A549 (cell line): ENCODE data around the gene SLC22A23. TPM values are rescaled to one million over a fixed set of nuclear protein-coding genes. Genes with fewer than 3 reads are reported as not detected.

Experiments used
- ATAC-seq, 2 experiments: fragments of 200-7000 bp in 1 of 2; fragments of >200 bp in 1 of 2; cut with Nextera tagmentation in 1 of 2; cut with Tn5 transposase in 1 of 2; 3 replicates each; pipeline versions ENCODE4 v1.8.0 to v1.9.1; 2018 to 2020; ENCODE audit warnings: mild to moderate bottlenecking in 1 of 2, moderate library complexity in 1 of 2
- CTCF ChIA-PET: fragments of 300-600 bp; sonication (Branson Sonifier 250); formaldehyde crosslinking; extraction: SDS; loops from one replicate; lab custom pipeline; 2021; ENCODE audit warnings: antibody characterized with exemption, inconsistent platforms; lab: Yijun Ruan, JAX
- POLR2A ChIA-PET: fragments of 350-600 bp; formaldehyde crosslinking; extraction: SDS; loops from one replicate; lab custom pipeline; 2021; ENCODE audit warnings: antibody characterized with exemption, inconsistent platforms; lab: Yijun Ruan, JAX
- DNase-seq, 2 experiments: peaks; one replicate each; pipeline versions ENCODE4 v3.0.0 to v3.0.0-alpha.2; 2011 to 2016; ENCODE audit warnings: low read depth in 1 of 2, low spot score in 1 of 2
- FAIRE-seq: peaks from 2 replicates; lab custom pipeline; 2011; peaks lifted over from hg19 to GRCh38; lab: Jason Lieb, UNC
- H3K27ac ChIP-seq, 2 experiments: fragments of >200 bp; sonication (Bioruptor Twin); formaldehyde crosslinking; 3 replicates each; pipeline ENCODE4 v1.5.1; 2016 to 2017
- H3K4me1 ChIP-seq: fragments of >200 bp; sonication (Bioruptor Twin); formaldehyde crosslinking; 3 replicates; pipeline ENCODE4 v1.6.1; 2016
- H3K4me2 ChIP-seq: fragments of >200 bp; sonication (Bioruptor Twin); formaldehyde crosslinking; 3 replicates; pipeline ENCODE4 v1.6.1; 2016
- H3K4me3 ChIP-seq: fragments of >200 bp; sonication (Bioruptor Twin); formaldehyde crosslinking; 3 replicates; pipeline ENCODE4 v1.5.1; 2016
- H3K9me3 ChIP-seq: fragments of >200 bp; sonication (Bioruptor Twin); formaldehyde crosslinking; 3 replicates; pipeline ENCODE4 v1.6.1; 2016
- BHLHE40 ChIP-seq: IDR thresholded peaks from 2 replicates; pipeline ENCODE4 v1.6.1; 2012; ENCODE audit warnings: low read depth, low read length, inconsistent platforms
- CHD4 ChIP-seq: fragments of 200-600 bp; sonication (generic); IDR thresholded peaks from 2 replicates; pipeline ENCODE4 v1.6.1; 2016; ENCODE audit warnings: antibody characterized with exemption, mild to moderate bottlenecking, borderline replicate concordance
- EHMT2 ChIP-seq: fragments of 200-600 bp; sonication (generic); IDR thresholded peaks from 2 replicates; pipeline ENCODE4 v1.6.1; 2016; ENCODE audit warnings: antibody characterized with exemption, low read depth, mild to moderate bottlenecking, moderate library complexity
- FOXS1 ChIP-seq: fragments of 250-450 bp; sonication (Bioruptor Pico); IDR thresholded peaks from 2 replicates; pipeline ENCODE4 v1.5.0; 2020; ENCODE audit warnings: mild to moderate bottlenecking, moderate library complexity
- HES2 ChIP-seq: fragments of >200 bp; sonication (Bioruptor Twin); formaldehyde crosslinking; IDR thresholded peaks from 2 replicates; pipeline ENCODE4 v1.6.1; 2016
- HEYL ChIP-seq: fragments of 250-450 bp; sonication (Bioruptor Pico); IDR thresholded peaks from 2 replicates; pipeline ENCODE4 v1.8.0; 2021; ENCODE audit warnings: mild to moderate bottlenecking, moderate library complexity
- MAZ ChIP-seq: fragments of 150-350 bp; IDR thresholded peaks from 2 replicates; pipeline ENCODE4 v1.6.1; 2014; ENCODE audit warnings: antibody characterized with exemption, low read depth, low read length, borderline replicate concordance
- NPAS2 ChIP-seq: fragments of 250-450 bp; sonication (Bioruptor Pico); IDR thresholded peaks from 2 replicates; pipeline ENCODE4 v1.8.0; 2022; ENCODE audit warnings: mild to moderate bottlenecking, moderate library complexity, borderline replicate concordance
- PHF8 ChIP-seq: fragments of 200-600 bp; sonication (generic); IDR thresholded peaks from 2 replicates; pipeline ENCODE4 v1.6.1; 2016; ENCODE audit warnings: low read depth, mild to moderate bottlenecking, antibody characterized with exemption, moderate library complexity, borderline replicate concordance
- RARB ChIP-seq: fragments of 250-450 bp; sonication (Bioruptor Pico); IDR thresholded peaks from 2 replicates; pipeline ENCODE4 v1.8.0; 2021; ENCODE audit warnings: mild to moderate bottlenecking, moderate library complexity
- RNF2 ChIP-seq: fragments of 200-600 bp; sonication (generic); IDR thresholded peaks from 2 replicates; pipeline ENCODE4 v1.6.1; 2016; ENCODE audit warnings: low read depth, mild to moderate bottlenecking, antibody characterized with exemption, moderate library complexity, borderline replicate concordance
- SMC3 ChIP-seq: fragments of >200 bp; sonication (Bioruptor Twin); formaldehyde crosslinking; IDR thresholded peaks from 3 replicates; pipeline ENCODE4 v1.6.1; 2018; ENCODE audit warnings: inconsistent platforms
- ZC3H11A ChIP-seq: fragments of 450-650 bp; IDR thresholded peaks from 2 replicates; pipeline ENCODE4 v1.6.1; 2014; ENCODE audit warnings: antibody characterized with exemption, mild to moderate bottlenecking
- ZFP36 ChIP-seq: fragments of 450-650 bp; IDR thresholded peaks from 2 replicates; pipeline ENCODE4 v1.6.1; 2014; ENCODE audit warnings: borderline replicate concordance; ENCODE audit not compliant: partially characterized antibody
- WGBS: methylation state at CpG from one replicate; pipeline ENCODE4 v1.1.6; 2017; ENCODE audit errors: missing lambda C conversion rate; 5-methylcytosine and 5-hydroxymethylcytosine counted together
- polyA plus RNA-seq, 4 experiments: library from polyadenylated mRNA; depleted of rRNA in 3 of 4; stranded (reverse); fragments of >200 nt; fragmentation: RNase III in 1 of 4; extraction: RNeasy Plus Mini Kit Qiagen cat#74134 plus additional on column Dnase treatment in 1 of 4; gene quantifications; 2 replicates in 3 of 4; 3 replicates in 1 of 4; pipeline ENCODE4 v1.2.3, GENCODE V29; 2011 to 2017
- TF ChIP-seq, protein P1 (sequence below): IDR thresholded peaks from 2 replicates; pipeline ENCODE4 v1.6.1; 2012; ENCODE audit warnings: low read depth, borderline replicate concordance
- TF ChIP-seq, protein P2 (sequence below): fragments of 200-600 bp; sonication (generic); IDR thresholded peaks from 2 replicates; pipeline ENCODE4 v1.6.1; 2016; ENCODE audit warnings: antibody characterized with exemption, mild to moderate bottlenecking, moderate library complexity

SLC22A23 gene
- polyA plus RNA-seq, 2 of the 4 experiments (the other 2 are of a cell fraction): 4.4 to 6.2 TPM

DNA sequence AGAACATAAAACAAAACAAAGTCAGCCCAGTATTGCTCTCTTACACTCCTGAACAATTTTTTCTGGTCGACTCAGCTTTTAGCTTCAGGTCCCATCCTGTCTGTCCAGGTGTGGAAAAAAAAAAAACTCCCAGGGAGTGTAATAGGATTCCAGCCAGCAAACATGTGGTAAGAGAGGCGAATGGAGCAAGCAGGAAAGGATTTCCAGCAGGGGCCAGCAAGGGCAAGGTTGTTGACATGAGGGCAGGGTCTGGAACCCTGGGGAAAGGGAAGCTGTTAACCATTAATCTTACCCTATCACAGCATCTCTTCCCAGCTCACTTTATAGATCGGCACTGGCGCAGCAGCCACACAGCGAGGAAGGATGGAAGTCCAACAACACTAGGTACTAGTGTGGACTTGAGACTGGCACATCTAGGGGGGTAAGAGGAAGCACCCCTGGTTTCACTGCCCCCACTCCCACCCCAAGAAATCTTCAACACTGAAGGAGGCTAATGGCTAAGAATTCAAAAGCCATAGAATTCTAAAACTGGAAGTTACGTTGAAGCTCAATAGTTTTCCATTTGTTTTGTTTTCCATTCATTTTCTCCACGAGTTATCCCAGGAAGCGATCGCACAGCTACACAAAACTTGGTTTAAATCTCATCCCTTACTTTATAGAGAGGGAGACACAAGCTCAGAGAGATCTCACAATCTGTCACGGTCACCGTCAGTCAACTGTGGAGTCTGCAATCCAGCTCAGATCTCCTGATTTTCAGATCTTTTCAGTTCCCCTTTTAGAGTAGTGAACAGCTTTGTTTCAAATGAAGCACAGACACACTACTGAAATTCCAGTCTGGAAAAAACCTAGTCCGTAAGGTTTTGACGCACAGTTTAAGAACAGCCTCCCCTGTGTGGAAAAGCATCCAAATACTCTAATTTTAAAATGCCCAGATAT is 53.3 kb downstream of the SLC22A23 start (continued):
- TF ChIP-seq HES2: 0 out of 2 replicates have a peak, but pooled peaks have one; percentile 29
- TF ChIP-seq NPAS2 (CRISPR knock-in tag): no peak
- no peak for TF ChIP-seq HEYL (CRISPR knock-in tag)
- TF ChIP-seq PHF8: no peak
- TF ChIP-seq ZC3H11A: no peak
- no peak for TF ChIP-seq EHMT2

DNA sequence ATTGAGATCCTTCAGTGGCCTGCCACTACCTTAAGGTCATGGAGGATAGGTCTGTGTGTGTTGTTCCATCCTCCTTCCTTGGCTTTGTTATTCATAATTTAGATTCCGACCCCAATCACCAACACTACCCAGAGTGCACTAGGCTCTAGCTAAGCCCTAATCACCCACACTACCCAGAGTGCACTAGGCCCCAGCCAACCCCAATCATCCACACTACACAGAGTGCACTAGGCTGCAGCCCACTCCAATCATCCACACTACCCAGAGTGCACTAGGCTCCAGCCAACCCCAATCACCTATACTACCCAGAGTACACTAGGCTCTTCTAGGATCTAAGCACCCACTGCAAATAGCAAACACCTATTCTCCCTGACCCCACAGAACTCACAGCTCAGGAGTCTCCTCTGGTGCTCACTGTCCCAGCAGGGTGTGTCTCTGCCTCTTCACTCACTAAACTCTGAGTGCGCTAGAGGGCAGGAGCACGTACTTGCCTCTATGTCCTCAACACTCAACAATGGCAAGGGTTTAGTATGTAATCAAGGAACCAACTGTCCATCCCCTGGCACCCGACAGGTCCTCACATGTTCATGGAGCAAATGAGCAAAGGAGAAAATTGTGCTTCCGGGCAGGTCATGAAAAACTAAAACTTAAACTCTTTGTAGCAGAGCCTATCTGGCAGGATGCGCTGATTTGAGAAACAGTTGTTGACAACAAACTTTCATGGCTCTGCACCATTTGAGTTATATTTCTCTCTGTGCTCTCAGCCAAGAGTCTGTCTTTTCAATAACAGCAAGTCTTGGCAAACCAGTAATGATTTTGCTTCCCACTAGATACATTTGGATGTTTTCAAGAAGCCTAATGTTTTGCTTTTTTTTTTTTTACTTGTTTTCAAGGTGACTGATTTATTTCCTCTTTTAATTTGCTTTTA is 54.3 kb downstream of the SLC22A23 start:
- no peak overlapping the region for H3K4me3 ChIP-seq
- H3K4me1 ChIP-seq: peaks cover 94% of the 10 kb centered on the region
- peak overlapping the region; percentile 60 to 80 for H3K27ac ChIP-seq
- H3K4me2 ChIP-seq: peak overlapping the region; percentile 78
- no peaks in the 10 kb centered on the region for H3K9me3 ChIP-seq
- CTCF ChIA-PET: interaction anchor here (0.8 to 1.3 kb wide), 5 partner anchors 8 to 81 kb away, joined by 3 to 5 read pairs (median 3); partner anchors contain the start of gene SLC22A23
- TF ChIP-seq CHD4 (no peak), ZFP36 (no peak), FOXS1 (no peak)
- TF ChIP-seq, protein P1, sequence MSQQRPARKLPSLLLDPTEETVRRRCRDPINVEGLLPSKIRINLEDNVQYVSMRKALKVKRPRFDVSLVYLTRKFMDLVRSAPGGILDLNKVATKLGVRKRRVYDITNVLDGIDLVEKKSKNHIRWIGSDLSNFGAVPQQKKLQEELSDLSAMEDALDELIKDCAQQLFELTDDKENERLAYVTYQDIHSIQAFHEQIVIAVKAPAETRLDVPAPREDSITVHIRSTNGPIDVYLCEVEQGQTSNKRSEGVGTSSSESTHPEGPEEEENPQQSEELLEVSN: no peak
- 84% methylated on average over 6 of the region's 6 CpGs for WGBS
- FAIRE-seq: no peak
- POLR2A ChIA-PET: no interaction called here
- ATAC-seq: peak; percentile 10 to 40; a peak in 3 of 6 replicates
- DNase-seq: no peak

GRCh38 chr6:3400162-3400561 is 56.7 kb downstream of the SLC22A23 start:
- FAIRE-seq (no peak), DNase-seq (no peak), ATAC-seq (no peak)
- no peak for TF ChIP-seq RNF2
- TF ChIP-seq SMC3: no peak
- TF ChIP-seq, protein P2, sequence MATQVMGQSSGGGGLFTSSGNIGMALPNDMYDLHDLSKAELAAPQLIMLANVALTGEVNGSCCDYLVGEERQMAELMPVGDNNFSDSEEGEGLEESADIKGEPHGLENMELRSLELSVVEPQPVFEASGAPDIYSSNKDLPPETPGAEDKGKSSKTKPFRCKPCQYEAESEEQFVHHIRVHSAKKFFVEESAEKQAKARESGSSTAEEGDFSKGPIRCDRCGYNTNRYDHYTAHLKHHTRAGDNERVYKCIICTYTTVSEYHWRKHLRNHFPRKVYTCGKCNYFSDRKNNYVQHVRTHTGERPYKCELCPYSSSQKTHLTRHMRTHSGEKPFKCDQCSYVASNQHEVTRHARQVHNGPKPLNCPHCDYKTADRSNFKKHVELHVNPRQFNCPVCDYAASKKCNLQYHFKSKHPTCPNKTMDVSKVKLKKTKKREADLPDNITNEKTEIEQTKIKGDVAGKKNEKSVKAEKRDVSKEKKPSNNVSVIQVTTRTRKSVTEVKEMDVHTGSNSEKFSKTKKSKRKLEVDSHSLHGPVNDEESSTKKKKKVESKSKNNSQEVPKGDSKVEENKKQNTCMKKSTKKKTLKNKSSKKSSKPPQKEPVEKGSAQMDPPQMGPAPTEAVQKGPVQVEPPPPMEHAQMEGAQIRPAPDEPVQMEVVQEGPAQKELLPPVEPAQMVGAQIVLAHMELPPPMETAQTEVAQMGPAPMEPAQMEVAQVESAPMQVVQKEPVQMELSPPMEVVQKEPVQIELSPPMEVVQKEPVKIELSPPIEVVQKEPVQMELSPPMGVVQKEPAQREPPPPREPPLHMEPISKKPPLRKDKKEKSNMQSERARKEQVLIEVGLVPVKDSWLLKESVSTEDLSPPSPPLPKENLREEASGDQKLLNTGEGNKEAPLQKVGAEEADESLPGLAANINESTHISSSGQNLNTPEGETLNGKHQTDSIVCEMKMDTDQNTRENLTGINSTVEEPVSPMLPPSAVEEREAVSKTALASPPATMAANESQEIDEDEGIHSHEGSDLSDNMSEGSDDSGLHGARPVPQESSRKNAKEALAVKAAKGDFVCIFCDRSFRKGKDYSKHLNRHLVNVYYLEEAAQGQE: no peak
- TF ChIP-seq BHLHE40: no peak
- no peak for TF ChIP-seq MAZ
- TF ChIP-seq FOXS1: no peak
- no peak for TF ChIP-seq RARB
- ChIA-PET POLR2A (no interaction called here), CTCF (interaction anchor here (1.0 to 1.5 kb wide), 2 partner anchors 120 to 333 kb away, joined by 3 to 5 read pairs; no protein-coding TSS in a partner anchor)
- Histone ChIP-seq H3K27ac (peak overlapping the region in 1 of 2 experiments; percentile 80; a peak in 3 of 6 replicates), H3K4me3 (no peak overlapping the region), H3K4me2 (no peak overlapping the region; the same call in 2 of the 3 replicates), H3K9me3 (no peaks in the 10 kb centered on the region), H3K4me1 (peaks cover 92% of the 10 kb centered on the region)
- 96% methylated on average over 8 of the region's 8 CpGs for WGBS
